Lower leg skin (tissue), 3 donors: ENCODE results near the gene PRAMEF18.
"Not testable (repeated sequence)": the region's sequence is repeated elsewhere in the genome, so short reads cannot be mapped to it uniquely, and the experiment has no call there.

ENCODE experiments used
- CTCF ChIP-seq, 3 donors: fragments of 450-650 bp; IDR thresholded peaks; one replicate each; pipeline ENCODE4 v1.5.1; 2016; ENCODE audit warnings: antibody characterized with exemption in 3 of 3, mild to moderate bottlenecking in 3 of 3, moderate library complexity in 2 of 3
- POLR2A ChIP-seq, 2 donors: fragments of 450-650 bp; IDR thresholded peaks; one replicate each; pipeline ENCODE4 v1.6.1; 2016 to 2017; ENCODE audit warnings: antibody characterized with exemption in 2 of 2, mild to moderate bottlenecking in 1 of 2, moderate library complexity in 1 of 2

- TF ChIP-seq CTCF, POLR2A (IDR thresholded peaks at IDR 0.05): not testable (repeated sequence)
These were observed 21.2 kb upstream of the PRAMEF18 start for GRCh38 chr1:13247122-13247521.
